ENCODE data around the gene SPNS2. TPM values are rescaled to one million over a fixed set of nuclear protein-coding genes. Genes with fewer than 3 reads are reported as not detected.

SPNS2 gene
- total RNA-seq, 1 experiment from 2014 or later: not detected

DNA sequence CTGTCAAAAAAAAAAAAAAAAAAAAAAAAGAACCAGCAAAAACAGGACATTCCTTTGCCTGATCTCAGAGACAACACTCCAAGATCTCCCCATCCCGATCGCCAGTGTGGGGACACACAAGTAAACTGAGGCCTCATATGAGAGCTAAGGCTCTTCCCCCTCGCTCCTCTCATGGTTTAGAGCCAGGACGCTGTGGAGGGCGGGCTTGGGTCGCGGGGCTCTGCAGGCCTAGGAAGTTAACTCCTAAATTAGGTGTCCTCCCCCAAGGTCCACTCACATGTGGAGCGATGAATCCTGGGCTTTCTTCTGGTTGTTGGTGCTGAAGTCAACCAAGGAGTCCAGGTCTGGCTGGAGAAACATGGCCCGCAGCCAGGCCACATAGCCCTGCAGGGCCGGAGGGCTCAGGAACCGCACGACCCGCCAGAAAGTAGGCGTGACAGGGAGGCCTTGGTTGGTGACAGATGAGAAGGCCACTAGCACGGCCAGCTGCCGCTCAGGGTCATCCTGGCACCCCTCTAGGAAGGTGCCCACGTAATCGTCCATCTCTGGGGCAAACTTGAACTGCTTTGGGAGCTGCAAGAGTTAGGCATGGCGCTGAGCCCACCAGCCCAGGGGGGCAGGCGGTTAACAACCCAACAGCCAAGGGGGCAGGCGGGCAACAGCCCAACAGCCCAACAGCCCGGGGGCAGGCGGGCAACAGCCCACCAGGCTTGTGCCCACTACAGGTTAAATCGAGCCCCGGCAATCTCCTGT is 51.3 kb downstream of the SPNS2 start:
- DNase-seq (ENCODE audit: low read depth): no peak

DNA sequence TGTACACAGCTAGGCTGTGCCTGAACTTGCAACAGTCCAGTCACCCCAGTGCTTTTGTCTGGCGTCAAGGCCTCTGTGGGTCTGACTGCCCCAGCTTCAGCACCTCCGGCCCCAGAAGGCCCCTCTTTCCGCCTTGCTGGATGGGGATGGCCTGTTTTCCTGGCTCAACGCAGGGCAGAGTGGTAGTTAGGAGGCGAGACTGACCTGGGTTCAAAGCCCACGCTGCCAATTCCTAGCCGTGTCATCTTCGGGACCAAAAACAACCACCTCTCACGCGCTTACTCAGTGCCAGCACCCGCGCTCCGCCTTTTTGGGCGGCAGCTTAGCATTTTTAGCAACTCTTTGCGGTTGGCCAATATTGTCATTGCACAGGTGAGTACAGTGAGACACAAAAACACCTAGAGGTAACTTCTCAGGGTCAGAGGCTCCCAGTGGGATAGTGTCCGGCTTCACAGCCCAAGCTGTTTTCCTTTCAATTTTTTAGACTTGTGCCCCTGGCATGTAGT is 51.9 kb downstream of the SPNS2 start:
- DNase-seq (ENCODE audit: low read depth): no peak

DNA sequence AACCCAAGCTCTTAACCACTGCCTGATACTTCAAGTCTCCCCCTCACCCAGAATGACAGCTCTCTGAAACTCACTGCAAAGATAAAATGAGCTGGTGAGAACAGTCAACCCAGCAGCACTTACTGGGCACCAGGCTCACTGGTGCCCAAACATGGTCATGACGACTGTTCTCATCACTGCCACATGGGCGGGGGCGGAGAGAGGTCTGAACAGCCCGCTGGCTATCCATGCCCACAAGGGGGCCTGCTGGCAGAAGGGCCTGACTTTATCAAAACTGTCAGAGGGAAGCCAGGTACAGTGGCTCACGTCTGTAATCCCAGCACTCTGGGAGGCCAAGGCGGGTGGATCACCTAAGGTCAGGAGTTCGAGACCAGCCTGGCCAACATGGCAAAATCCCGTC is 52.5 kb downstream of the SPNS2 start:
- peak; percentile 34 for DNase-seq (ENCODE audit: low read depth)

DNA sequence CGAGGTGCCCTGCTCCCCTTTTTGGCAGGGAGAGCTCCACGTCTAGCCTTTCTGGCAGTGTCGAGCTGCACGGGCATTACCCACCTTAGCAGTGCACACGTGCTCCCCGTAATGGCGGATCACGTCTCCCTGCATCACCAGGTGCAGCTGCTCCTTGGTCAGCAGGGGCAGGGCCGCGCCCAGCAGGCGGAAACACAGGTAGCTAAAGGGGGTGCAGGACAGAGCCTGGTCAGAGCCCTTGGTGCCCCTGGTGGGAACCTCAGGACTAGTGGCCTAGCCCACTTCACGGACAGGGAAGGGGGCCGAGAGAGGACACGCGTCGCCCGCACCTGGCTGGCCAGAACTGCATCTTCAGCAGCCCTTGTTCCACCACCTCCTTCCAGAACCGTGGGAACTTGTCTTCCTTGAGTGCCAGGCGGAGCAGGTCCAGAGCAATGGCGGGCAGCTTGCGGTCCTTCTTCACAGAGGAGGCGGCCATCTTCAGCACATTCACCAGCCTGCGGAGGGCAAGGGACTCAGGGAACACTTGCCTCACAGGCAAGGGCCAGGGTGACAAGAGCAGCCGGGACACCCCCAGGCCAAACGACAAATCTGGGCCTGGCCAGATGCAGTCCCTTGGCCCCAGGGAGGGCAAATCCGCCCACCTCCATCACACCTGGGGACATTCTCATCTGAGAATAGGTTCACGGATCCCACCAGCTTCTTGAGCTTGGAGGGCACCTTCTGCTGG is 53.3 kb downstream of the SPNS2 start:
- no peak for DNase-seq (ENCODE audit: low read depth)

DNA sequence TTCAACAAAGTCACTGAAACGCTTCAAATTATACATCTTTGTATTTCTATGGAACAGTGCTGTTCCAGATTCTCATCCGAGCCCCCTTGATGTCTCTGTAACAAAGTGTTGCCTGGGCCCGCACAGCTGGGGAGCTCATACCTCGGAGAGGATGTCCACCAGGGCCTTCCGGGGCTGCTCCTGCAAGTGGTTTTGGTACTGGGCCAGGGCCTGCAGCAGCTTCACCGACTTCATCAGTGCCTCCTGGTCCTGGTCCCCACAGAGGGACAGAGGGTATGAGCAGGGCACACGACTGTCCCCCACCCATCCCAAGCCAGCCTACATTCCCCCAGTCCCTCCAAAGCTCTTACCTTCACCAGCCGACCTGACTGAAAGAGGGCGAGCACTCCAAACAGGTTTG is 55.0 kb downstream of the SPNS2 start:
- DNase-seq (ENCODE audit: low read depth): peak; percentile 16

DNA sequence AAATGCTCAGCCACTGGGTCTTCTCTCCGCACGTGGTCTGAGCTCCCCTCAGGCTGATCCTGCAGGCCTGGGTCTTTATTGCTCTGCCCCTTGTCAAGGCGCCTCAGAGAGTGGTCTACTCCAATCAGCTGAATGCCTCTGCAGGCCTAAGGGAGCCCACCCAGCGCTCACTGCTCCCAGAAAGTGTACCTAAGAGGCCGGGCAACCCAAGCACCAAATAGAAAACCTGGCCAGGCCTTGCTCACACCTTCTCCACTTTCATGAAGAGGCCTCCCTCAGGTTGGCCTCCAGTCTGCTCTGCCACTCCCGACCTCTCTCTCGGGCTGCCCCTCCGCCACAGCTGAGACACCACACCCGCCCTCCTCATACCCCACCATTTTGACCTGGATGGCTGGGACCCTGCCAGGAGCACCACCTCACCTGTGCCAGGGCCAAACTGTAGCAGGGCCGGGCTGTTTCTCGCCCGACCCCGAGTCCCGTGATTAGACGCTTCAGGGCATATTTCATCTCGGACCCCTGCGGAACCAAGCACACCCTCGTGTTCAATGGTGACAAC is 55.8 kb downstream of the SPNS2 start:
- peak; percentile 9 for DNase-seq (ENCODE audit: low read depth)

DNA sequence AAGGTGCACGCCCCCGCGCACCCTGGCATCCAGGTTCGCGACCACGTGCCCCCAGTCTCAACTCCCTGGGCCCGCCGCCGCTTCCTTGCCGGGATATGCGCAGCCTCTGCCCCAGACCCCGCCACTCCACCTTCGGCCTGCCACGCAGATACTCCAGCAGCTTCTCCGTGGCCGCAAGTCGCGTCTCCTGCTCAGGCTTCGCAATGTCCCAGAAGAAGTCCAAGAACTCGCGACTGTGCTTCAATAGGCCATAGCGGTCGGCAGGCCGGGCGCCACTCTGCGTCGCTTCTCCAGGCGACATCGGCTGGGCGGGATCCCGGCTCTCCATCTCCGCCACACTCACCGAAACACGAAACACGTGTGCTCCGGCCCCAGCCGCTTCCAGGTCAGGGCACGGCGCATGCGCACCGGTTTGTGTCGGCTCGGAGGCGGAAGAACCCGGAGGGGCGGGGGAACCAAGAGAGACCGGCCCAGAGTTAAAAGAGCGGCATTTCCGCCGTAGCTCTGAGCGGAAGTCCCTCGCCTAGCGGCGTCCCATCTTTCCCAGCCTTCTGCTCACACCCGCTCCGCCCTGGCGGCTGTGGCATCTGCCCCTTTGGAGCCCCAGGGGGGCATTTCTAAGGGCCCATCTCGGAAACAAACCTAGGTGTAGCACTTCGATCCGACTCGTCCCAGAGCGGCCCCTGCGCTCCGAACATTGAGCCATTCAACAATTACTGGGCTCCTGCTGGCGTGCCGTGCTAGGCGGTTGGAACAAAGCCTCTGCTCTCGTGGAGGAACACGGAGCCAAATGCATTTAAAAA is 56.5 kb downstream of the SPNS2 start, which contains the start of gene MYBBP1A:
Gene MYBBP1A, minus strand, starts transcription at position 388 of the 803 bp plus-strand sequence. Its CDS starts 60 bp downstream, at position 328.
- DNase-seq (ENCODE audit: low read depth): peak; percentile 98

DNA sequence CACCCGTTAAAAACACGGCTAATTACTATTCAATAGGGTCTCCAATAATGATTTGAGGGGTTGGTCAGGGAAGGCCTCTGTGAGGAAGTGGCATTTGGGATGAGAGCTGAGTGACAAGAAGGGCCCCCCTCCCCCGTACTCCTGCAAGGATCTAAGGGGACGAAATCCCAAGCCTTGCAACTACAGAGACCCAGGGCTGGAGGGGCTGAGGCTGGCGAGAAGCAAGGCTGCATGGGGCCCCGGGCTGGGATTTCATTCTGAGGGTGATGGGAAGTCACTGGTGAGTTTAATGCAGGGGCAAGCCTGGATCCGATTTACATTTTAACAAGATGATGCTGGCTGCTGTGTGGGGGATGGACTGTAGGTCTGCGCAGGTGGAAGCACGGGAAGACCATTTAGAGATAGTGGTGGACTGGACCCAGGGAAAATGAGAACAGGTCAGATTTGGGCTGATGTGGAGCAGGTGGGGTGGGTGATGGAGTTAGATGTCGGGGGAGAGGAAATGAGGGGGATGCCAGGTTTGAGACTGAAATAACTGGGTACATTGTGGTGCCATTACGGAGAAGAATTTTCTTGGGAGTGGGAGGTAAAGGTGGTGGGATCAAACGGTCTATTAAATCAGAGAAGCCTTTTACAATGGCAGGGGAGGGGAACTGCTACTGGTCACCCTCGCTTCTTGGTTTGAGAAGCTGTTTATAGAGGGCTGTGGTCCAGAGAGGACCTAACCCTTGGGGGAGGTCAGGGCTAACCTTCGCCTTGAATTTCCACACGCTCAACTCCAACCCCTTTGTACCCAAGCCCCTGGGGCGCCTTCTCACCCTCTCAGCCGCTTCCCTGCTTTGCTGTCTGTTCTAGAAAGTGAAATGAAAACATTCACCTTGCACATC is 57.4 kb downstream of the SPNS2 start:
- no peak for DNase-seq (ENCODE audit: low read depth)

DNA sequence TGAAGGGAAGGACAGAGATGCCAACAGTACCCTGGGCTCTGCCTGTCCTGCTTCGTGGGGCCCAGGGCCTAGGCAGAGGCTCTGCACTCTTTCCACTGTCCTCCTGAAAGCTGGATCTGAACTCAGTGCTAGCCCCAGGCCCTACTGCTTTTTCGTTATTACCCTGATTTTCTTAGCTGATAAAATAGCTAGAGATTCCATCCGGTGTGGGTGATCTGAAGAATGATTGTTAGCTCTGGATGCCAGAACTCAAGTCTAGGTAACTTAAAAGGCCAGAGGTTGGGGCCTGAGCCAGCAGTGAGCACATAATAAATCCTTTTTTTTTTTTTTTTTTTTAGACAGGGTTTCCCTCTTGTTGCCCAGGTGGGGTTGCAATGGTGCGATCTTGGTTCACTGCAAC is 58.3 kb downstream of the SPNS2 start:
- no peak for DNase-seq (ENCODE audit: low read depth)

DNA sequence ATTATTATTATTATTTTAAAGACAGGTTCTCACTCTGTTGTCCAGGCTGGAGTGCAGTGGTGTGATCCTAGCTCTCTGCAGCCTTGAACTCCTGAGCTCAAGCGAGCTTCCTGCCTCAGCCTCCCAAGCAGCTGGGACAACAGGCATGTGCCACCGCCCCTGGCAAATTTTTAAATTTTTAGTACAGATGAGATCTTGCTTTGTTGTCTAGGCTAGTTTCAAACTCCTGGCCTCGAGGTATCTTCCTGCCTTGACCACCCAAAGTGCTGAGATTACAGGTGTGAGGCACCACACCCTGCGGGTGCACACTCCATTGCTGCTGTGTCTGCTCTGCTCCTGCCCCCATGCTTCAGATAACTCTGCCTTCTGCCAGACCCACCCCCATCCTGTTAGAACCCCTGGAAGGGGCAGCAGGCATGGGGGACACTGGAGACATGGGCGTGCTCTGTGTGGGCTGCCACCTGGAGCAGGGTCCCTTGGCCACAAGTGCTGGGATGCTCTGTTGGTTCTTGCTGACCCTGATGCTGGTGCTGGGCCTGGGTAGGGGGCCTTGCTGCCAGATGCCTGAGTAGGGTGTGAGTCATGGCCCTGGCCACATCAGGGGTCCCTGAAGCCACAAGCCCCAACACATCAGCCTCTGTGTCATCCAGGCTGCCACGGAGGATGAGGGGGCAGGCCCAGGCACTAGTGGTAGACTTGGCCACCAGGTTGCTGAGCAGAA is 59.1 kb downstream of the SPNS2 start:
- no peak for DNase-seq (ENCODE audit: low read depth)

DNA sequence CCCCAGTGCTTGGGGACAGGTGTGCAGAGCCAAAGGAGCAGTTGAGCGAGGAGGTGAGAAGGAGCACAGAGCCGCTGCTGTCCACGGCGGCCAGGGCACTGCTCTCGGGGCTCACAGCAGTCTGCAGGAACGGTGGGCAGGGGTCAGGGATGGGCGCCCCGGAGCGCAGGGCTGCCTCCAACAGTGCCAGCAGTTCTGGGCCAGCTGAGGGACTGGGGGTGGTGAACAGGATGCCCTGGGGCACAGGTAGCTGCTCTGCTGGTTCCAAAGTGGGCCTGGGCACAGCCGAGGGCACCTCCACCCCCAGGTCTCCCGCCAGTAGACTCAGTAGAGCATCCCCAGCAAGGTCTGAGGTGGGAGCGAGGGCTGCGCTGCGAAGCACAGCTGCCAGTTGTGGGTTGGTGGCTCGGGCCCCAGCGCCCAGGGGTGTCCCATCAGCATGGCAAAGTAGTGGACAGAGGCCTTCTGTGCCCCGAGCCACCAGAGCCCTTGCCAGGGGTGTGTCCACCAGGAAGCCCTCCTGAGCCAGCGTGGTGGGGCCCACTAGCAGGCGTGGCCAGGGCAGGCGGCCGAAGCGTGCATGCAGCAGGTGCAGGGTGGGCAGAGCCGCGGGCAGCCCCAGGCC is 59.8 kb downstream of the SPNS2 start:
- no peak for DNase-seq (ENCODE audit: low read depth)

DNA sequence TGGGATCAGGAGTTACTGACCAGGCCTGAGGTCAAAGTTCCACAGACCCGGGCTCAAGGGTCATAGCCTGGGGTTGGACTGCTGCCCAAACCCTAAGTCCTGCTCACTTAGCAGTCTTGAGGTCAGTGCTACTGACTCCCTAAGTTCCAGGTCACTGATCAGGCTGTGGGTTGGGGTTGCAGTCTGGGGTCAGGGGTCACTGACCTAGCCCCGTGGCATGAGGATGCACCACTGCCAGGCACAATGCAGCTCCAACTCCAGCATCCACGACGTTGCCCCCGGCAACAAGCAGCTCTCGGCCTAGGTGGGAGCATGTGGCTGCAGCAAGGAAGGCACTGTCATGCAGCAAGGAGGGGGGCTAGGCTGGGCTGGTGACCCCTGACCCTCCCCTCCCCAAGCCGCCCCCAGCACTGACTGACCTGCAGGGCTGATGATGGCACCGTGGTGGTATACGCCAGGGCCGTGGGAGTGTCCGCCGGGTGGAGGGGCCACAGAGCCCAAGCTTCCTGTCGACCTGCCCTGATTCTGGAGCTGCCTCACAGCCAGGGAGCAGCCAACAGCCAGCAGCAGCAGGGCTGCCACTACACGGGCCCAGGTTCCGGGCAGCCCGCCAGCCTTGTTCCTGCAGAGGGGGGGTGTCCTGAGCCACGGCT is 60.6 kb downstream of the SPNS2 start:
- DNase-seq (ENCODE audit: low read depth): no peak

DNA sequence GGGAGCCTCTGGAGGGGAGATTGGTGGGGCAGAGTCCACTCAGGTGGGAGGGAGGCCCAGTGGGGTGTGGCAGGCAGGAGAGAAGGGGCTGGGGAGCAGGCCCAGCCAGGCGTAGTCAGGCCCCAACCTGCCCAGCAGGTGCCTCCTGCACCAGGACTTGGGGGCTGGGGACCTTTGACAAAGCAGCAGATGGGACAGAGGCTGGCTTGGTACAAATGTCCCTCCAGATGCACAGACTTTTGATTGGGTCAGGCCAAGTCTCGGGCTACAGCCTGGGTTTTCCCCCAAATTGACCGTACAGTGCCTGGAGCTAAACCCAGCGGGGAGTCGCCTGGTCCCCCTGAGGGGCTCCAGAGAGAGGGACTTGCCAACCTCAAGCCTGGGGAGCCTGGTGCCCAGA is 61.3 kb downstream of the SPNS2 start:
- DNase-seq (ENCODE audit: low read depth): no peak

DNA sequence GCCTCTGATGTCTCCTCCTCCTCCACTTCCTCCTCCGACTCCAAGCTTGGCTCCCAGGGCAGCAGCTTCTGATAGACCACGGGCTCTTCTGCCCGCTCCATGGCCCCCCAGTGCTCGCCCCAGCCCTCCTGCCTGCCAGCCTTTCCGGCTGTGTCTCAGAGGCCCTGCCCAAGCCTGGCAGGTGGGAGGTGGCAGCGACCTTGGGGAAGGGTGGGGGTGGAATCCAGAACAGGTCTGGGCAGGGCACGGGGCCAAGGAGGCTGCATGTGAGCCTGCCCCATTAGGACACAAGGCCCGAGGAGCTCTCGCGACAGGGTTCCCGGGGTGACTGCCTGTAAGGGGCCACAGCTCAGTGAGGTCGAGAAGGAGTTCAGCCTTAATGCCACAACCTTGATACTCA is 61.7 kb downstream of the SPNS2 start, which contains the start of gene GGT6:
Gene GGT6, minus strand, starts transcription at position 157 of the 400 bp plus-strand sequence. Its CDS starts 56 bp downstream, at position 101.
- no peak for DNase-seq (ENCODE audit: low read depth)

DNA sequence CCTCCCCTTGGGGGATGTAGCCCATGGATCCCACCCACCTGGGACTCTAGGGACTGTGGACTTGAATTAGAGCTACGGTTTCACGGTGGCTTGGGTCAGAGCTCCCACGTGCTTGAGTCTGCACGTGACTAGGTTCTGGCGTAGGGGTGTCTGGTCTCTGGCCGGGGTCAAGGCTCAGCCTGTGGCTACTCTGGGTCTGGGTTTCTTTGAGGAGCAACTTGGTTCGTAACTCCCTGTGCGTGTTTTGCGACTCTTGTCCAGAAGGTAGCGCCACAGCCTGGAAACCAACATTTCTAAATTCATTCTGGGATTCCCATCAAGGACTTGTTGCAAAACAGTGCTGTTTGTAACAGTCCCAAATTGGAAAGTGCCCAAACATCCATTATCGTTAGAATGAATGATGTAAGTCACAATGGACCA is 62.2 kb downstream of the SPNS2 start:
- DNase-seq (ENCODE audit: low read depth): no peak

DNA sequence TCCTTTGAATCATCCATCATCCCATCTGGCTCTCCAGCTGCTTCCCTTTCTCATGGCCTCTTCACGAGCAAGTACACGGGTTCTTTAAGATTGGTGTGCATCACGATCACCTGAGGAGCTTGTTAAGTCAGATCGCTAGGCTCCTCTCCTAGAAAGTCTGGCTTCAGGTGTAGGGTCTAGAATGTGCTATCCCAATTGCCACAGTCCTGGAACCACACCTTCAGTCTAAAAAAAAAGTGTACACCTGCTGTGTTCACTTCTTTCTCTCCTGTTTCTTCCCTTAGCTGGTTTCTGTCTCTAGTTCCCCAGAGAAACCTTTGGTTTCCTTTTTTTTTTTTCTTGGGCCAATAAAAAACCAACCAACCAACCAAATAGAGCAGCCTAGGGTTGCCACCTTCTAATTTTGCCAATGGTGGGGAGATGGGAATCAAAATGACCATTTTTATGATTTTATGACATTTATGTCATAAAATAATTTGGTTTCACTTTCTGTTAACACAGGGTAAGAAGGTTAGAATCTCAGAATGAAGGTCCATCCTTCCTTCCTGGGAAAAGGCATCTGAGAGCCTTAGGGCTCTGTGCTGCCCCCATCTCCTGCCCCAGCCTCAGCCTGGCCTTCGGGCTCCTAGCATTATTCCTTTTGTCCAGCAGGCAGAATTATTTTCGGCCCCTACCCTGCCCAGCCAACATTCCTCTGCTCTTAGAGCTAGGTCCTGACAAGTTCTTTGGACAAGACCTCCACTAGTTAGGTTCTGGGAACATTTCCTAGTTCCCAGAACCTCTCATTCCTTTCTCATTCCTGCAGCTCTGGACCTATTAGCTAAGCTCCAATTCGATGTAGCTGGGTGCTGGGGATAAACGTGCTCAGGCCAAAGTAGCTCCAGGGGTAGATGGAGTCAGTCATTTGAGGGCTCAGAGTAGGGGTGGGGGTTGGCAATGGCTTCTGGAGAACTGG is 63.6 kb downstream of the SPNS2 start:
- DNase-seq (ENCODE audit: low read depth): no peak

DNA sequence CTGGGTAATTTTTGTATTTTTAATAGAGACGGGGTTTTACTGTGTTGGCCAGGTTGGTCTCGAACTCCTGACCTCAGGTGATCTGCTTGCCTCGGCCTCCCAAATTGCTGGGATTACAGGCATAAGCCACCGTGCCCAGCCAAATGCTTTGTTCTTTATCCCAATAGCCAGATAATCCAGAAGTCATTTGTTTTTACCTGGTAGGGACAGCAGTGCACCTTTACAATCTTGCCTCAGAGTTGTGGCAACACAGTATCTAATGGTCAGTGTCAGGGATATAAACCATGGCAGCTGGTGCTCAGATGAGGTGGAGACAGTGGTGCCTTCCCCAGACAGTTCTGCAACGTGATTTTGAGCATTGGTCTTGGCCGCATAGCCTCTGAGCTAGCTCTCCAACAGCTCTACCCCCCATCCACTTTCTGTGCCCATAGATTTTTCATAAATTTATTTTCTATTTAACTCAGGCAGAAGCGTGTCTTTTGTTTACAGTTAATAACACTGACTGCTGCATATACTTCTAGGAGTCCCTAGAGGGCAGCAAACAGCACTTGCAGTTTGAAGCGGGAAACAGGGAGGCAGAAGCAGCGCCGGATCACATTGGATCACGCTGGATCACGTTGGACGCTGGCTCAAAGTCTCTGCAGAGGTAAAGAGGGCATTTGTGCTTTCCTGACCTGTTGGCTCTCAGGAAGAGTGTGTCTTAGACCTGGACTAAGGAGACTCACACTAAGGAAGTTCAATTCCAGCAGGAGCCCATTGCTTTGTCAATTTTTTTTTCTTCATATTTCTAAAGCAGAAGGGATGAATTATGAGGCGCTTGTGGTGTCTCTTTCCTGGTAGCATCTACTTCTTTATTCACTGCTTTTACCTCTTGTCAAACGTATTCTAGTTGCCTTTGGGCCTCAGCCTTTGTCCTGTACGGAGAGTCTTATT is 66.8 kb downstream of the SPNS2 start:
- peak; percentile 86 for DNase-seq (ENCODE audit: low read depth)
